GM21576 (cell line): ENCODE results near the gene BAIAP2.

Source experiments
- ATAC-seq: cut with Tn5 transposase; IDR thresholded peaks from one replicate; pipeline ENCODE4 v1.9.1; 2021; ENCODE audit warnings: mild to moderate bottlenecking, moderate library complexity; ENCODE audit not compliant: unreplicated experiment

The BAIAP2 gene

GRCh38 chr17:81034779-81035520 is at the start of gene BAIAP2:
Gene BAIAP2 (plus strand): TSS chr17:81035151. CDS start chr17:81035255, 104 bp downstream.
- peak; percentile 58 for ATAC-seq

- ATAC-seq: no peak
These were observed 48.9 kb upstream of the BAIAP2 start for GRCh38 chr17:80986046-80986445.

GRCh38 chr17:80986816-80987475 is 48.0 kb upstream of the BAIAP2 start:
- ATAC-seq: no peak

- ATAC-seq: no peak
These were observed 47.0 kb upstream of the BAIAP2 start for GRCh38 chr17:80987941-80988461.

GRCh38 chr17:80989586-80989913 is 45.4 kb upstream of the BAIAP2 start:
- ATAC-seq: no peak

GRCh38 chr17:80990921-80991644 is 43.9 kb upstream of the BAIAP2 start:
- no peak for ATAC-seq

- ATAC-seq: no peak
These were observed 43.3 kb upstream of the BAIAP2 start, which contains the start of gene CHMP6 for GRCh38 chr17:80991645-80992076. Gene CHMP6 (plus strand): TSS chr17:80991841. CDS start chr17:80991919, 78 bp downstream.

GRCh38 chr17:80992077-80992947 is 42.6 kb upstream of the BAIAP2 start:
- ATAC-seq: no peak

GRCh38 chr17:80992948-80993624 is 41.9 kb upstream of the BAIAP2 start:
- ATAC-seq: no peak

GRCh38 chr17:80995131-80995530 is 39.8 kb upstream of the BAIAP2 start:
- ATAC-seq: no peak

- ATAC-seq: no peak
These were observed 38.3 kb upstream of the BAIAP2 start for GRCh38 chr17:80996422-80997305.

- ATAC-seq: no peak
These were observed 37.4 kb upstream of the BAIAP2 start for GRCh38 chr17:80997424-80998117.

- no peak for ATAC-seq
These were observed 36.7 kb upstream of the BAIAP2 start for GRCh38 chr17:80998118-80998747.

GRCh38 chr17:80998748-80999535 is 36.0 kb upstream of the BAIAP2 start:
- ATAC-seq: no peak

GRCh38 chr17:80999536-81000333 is 35.2 kb upstream of the BAIAP2 start:
- no peak for ATAC-seq

GRCh38 chr17:81000334-81000630 is 34.7 kb upstream of the BAIAP2 start:
- ATAC-seq: no peak
